IMR-90 (cell line): ENCODE results near the gene ETV7. TPM values are rescaled to one million over a fixed set of nuclear protein-coding genes. Genes with fewer than 3 reads are reported as not detected.

Experiments used
- ATAC-seq: fragments of 200-7000 bp; cut with Tn5 transposase; 2 replicates; pipeline ENCODE4 v1.9.1; 2020; ENCODE audit warnings: low read depth, mild to moderate bottlenecking, moderate library complexity
- BruUV-seq: library from RNA; stranded (reverse); fragments of 400-500 nt; replicated peaks from 2 replicates; lab custom pipeline; 2021; lab: Mats Ljungman, UMichigan
- CTCF ChIA-PET: fragments of 300-600 bp; formaldehyde crosslinking; extraction: SDS; loops from one replicate; lab custom pipeline; 2021; ENCODE audit warnings: antibody characterized with exemption; lab: Yijun Ruan, JAX
- POLR2A ChIA-PET: fragments of 300-600 bp; sonication (Branson Sonifier 250); formaldehyde crosslinking; loops from one replicate; lab custom pipeline; 2022; ENCODE audit warnings: antibody characterized with exemption; ENCODE audit not compliant: unreplicated experiment; lab: Charles Lee
- DNase-seq: peaks from one replicate; pipeline ENCODE4 v3.0.0; 2013
- H2AFZ ChIP-seq: replicated peaks from 2 replicates; pipeline ENCODE3; 2013; ENCODE audit warnings: low read length, mild to moderate bottlenecking; ENCODE audit not compliant: poor library complexity
- H2AK5ac ChIP-seq: 2 replicates; pipeline ENCODE4 v1.6.1; 2013; ENCODE audit warnings: low read depth, low read length, inconsistent platforms
- H2AK9ac ChIP-seq: replicated peaks from 2 replicates; pipeline ENCODE3; 2013; ENCODE audit warnings: mild to moderate bottlenecking, low read depth, low read length, moderate library complexity; ENCODE audit not compliant: poor library complexity
- H2BK120ac ChIP-seq: 2 replicates; pipeline ENCODE4 v1.6.1; 2013; ENCODE audit warnings: low read depth, low read length, inconsistent platforms
- H2BK15ac ChIP-seq: 3 replicates; pipeline ENCODE4 v1.6.1; 2013; ENCODE audit warnings: low read depth, low read length, inconsistent platforms
- H2BK20ac ChIP-seq: 2 replicates; pipeline ENCODE4 v1.6.1; 2013; ENCODE audit warnings: low read depth, mild to moderate bottlenecking, inconsistent platforms, low read length, moderate library complexity
- H2BK5ac ChIP-seq: 2 replicates; pipeline ENCODE4 v1.6.1; 2013; ENCODE audit warnings: mild to moderate bottlenecking, low read depth, low read length, inconsistent platforms; ENCODE audit not compliant: poor library complexity, severe bottlenecking
- H3K14ac ChIP-seq: replicated peaks from 2 replicates; pipeline ENCODE4 v1.6.1; 2013; ENCODE audit warnings: low read depth, low read length, inconsistent platforms
- H3K18ac ChIP-seq: 2 replicates; pipeline ENCODE4 v1.6.1; 2013; ENCODE audit warnings: low read depth, low read length, control low read depth
- H3K23ac ChIP-seq: 2 replicates; pipeline ENCODE4 v1.6.1; 2013; ENCODE audit warnings: low read depth, low read length, inconsistent platforms
- H3K27ac ChIP-seq: 2 replicates; pipeline ENCODE4 v1.5.1; 2013; ENCODE audit warnings: mild to moderate bottlenecking, control low read depth, low read length; ENCODE audit not compliant: insufficient read depth
- H3K27me3 ChIP-seq: 2 replicates; pipeline ENCODE4 v1.6.1; 2013; ENCODE audit warnings: low read length; ENCODE audit not compliant: control insufficient read depth, insufficient read depth
- H3K36me3 ChIP-seq: 2 replicates; pipeline ENCODE4 v1.6.1; 2013; ENCODE audit warnings: low read length, mixed read lengths; ENCODE audit not compliant: control insufficient read depth, insufficient read depth
- H3K4ac ChIP-seq: 2 replicates; pipeline ENCODE4 v1.6.1; 2013; ENCODE audit warnings: low read depth, low read length, inconsistent platforms
- H3K4me1 ChIP-seq: 2 replicates; pipeline ENCODE4 v1.6.1; 2013; ENCODE audit warnings: low read length, mixed read lengths; ENCODE audit not compliant: control insufficient read depth, insufficient read depth
- H3K4me2 ChIP-seq: 2 replicates; pipeline ENCODE4 v1.6.1; 2013; ENCODE audit warnings: low read depth, mild to moderate bottlenecking, control low read depth, low read length, moderate library complexity
- H3K4me3 ChIP-seq: 2 replicates; pipeline ENCODE4 v1.5.1; 2013; ENCODE audit warnings: low read depth, mild to moderate bottlenecking, control low read depth, low read length, moderate library complexity; ENCODE audit not compliant: insufficient read depth
- H3K56ac ChIP-seq: 2 replicates; pipeline ENCODE4 v1.6.1; 2013; ENCODE audit warnings: low read length, inconsistent platforms; ENCODE audit not compliant: insufficient read depth; ENCODE audit errors: extremely low read depth
- H3K79me1 ChIP-seq, 2 experiments: 2 replicates each; pipeline ENCODE4 v1.6.1; 2013; ENCODE audit warnings: low read length in 2 of 2, inconsistent platforms in 1 of 2, low read depth in 1 of 2
- H3K9ac ChIP-seq: 2 replicates; pipeline ENCODE4 v1.6.1; 2013; ENCODE audit warnings: low read depth, low read length, control low read depth
- H3K9me1 ChIP-seq: 2 replicates; pipeline ENCODE4 v1.6.1; 2013; ENCODE audit warnings: low read length, inconsistent platforms; ENCODE audit not compliant: insufficient read depth
- H3K9me3 ChIP-seq: 2 replicates; pipeline ENCODE4 v1.6.1; 2013; ENCODE audit warnings: low read length; ENCODE audit not compliant: control insufficient read depth, insufficient read depth
- H4K20me1 ChIP-seq: 2 replicates; pipeline ENCODE4 v1.6.1; 2013; ENCODE audit warnings: low read length, inconsistent platforms; ENCODE audit not compliant: insufficient read depth
- H4K5ac ChIP-seq: 2 replicates; pipeline ENCODE4 v1.6.1; 2013; ENCODE audit warnings: mild to moderate bottlenecking, low read depth, low read length, control low read depth
- H4K8ac ChIP-seq, 2 experiments: 2 replicates each; pipeline ENCODE4 v1.6.1; 2013; ENCODE audit warnings: low read depth in 2 of 2, low read length in 2 of 2, control low read depth in 1 of 2, inconsistent platforms in 1 of 2
- H4K91ac ChIP-seq: 2 replicates; pipeline ENCODE4 v1.6.1; 2013; ENCODE audit warnings: low read depth, low read length, inconsistent platforms; ENCODE audit not compliant: insufficient read depth
- BHLHE40 ChIP-seq: fragments of 150-350 bp; IDR thresholded peaks from 2 replicates; pipeline ENCODE4 v1.6.1; 2016; ENCODE audit warnings: mild to moderate bottlenecking, low read depth, low read length
- CEBPB ChIP-seq: IDR thresholded peaks from 2 replicates; pipeline ENCODE4 v1.6.1; 2012; ENCODE audit warnings: low read depth, low read length, improper control_type of control experiment
- CHD1 ChIP-seq: IDR thresholded peaks from 2 replicates; pipeline ENCODE4 v1.6.1; 2012; ENCODE audit warnings: low read depth, low read length, improper control_type of control experiment
- CTCF ChIP-seq: conservative IDR thresholded peaks from 2 replicates; pipeline ENCODE4 v1.5.1; 2012; ENCODE audit warnings: mild to moderate bottlenecking, low read depth, low read length, improper control_type of control experiment
- ELK1 ChIP-seq: fragments of 150-350 bp; IDR thresholded peaks from 2 replicates; pipeline ENCODE4 v1.6.1; 2016; ENCODE audit warnings: low read depth, mild to moderate bottlenecking, low read length, moderate library complexity, borderline replicate concordance
- FOS ChIP-seq: fragments of 150-350 bp; IDR thresholded peaks from 2 replicates; pipeline ENCODE4 v1.6.1; 2016; ENCODE audit warnings: low read depth, low read length
- MAFK ChIP-seq: IDR thresholded peaks from 2 replicates; pipeline ENCODE4 v1.6.1; 2012; ENCODE audit warnings: low read depth, low read length, improper control_type of control experiment
- MAZ ChIP-seq: IDR thresholded peaks from 2 replicates; pipeline ENCODE4 v1.6.1; 2012; ENCODE audit warnings: low read depth, mild to moderate bottlenecking, low read length, improper control_type of control experiment, moderate library complexity, borderline replicate concordance
- MXI1 ChIP-seq: IDR thresholded peaks from 2 replicates; pipeline ENCODE4 v1.6.1; 2012; ENCODE audit warnings: low read depth, mild to moderate bottlenecking, low read length, moderate library complexity, borderline replicate concordance
- NFE2L2 ChIP-seq: fragments of 150-350 bp; IDR thresholded peaks from 2 replicates; pipeline ENCODE4 v1.6.1; 2016; ENCODE audit warnings: low read depth, mild to moderate bottlenecking, low read length
- RAD21 ChIP-seq: IDR thresholded peaks from 2 replicates; pipeline ENCODE4 v1.6.1; 2012; ENCODE audit warnings: low read length, improper control_type of control experiment
- RCOR1 ChIP-seq: IDR thresholded peaks from 2 replicates; pipeline ENCODE4 v1.6.1; 2012; ENCODE audit warnings: mild to moderate bottlenecking, low read length, improper control_type of control experiment; ENCODE audit not compliant: insufficient replicate concordance
- SMC3 ChIP-seq: fragments of 150-350 bp; IDR thresholded peaks from 2 replicates; pipeline ENCODE4 v1.6.1; 2016; ENCODE audit warnings: low read depth, mild to moderate bottlenecking, antibody characterized with exemption, low read length, moderate library complexity
- USF2 ChIP-seq: fragments of 150-350 bp; IDR thresholded peaks from 2 replicates; pipeline ENCODE4 v1.6.1; 2017; ENCODE audit warnings: mild to moderate bottlenecking, antibody characterized with exemption, low read length, low read depth
- WGBS, 2 experiments: methylation state at CpG; one replicate each; pipeline versions ENCODE4 v1.1.5 to v1.1.7; 2013; ENCODE audit warnings: missing lambda C conversion rate in 2 of 2; ENCODE audit not compliant: insufficient read length in 1 of 2; ENCODE audit errors: extremely low coverage in 2 of 2; 5-methylcytosine and 5-hydroxymethylcytosine counted together
- dilution Hi-C: fragments of 300-500 bp; cut with HindIII; formaldehyde crosslinking; loops from one replicate; pipeline ENCODE4 v1.14.3; 2018; ENCODE audit warnings: low sequenced_read_pairs; ENCODE audit not compliant: unreplicated experiment
- in situ Hi-C: fragments of 300-500 bp; cut with MboI; formaldehyde crosslinking; loops from 3 replicates; pipeline ENCODE4 v1.14.3; 2019; ENCODE audit warnings: low sequenced_read_pairs, inconsistent platforms, mixed read lengths
- intact Hi-C: fragments of 100-400 bp; cut with micrococcal nuclease; formaldehyde crosslinking; loops from 2 replicates; pipeline ENCODE4 v1.10.0; 2022
- polyA plus RNA-seq, 3 experiments: library from polyadenylated mRNA; depleted of rRNA; stranded (reverse); fragments of >200 nt; gene quantifications; 2 replicates each; pipeline ENCODE4 v1.2.3, GENCODE V29; 2012; ENCODE audit warnings: low replicate concordance in 1 of 3
- total RNA-seq: library from RNA; depleted of rRNA; stranded (reverse); fragments of >200 nt; gene quantifications from 2 replicates; pipeline ENCODE4 v1.2.3, GENCODE V29; 2012

ETV7 gene
- total and polyA plus RNA-seq, 2 of the 4 experiments (the other 2 are of a cell fraction): 0.17 to 0.18 TPM

DNA sequence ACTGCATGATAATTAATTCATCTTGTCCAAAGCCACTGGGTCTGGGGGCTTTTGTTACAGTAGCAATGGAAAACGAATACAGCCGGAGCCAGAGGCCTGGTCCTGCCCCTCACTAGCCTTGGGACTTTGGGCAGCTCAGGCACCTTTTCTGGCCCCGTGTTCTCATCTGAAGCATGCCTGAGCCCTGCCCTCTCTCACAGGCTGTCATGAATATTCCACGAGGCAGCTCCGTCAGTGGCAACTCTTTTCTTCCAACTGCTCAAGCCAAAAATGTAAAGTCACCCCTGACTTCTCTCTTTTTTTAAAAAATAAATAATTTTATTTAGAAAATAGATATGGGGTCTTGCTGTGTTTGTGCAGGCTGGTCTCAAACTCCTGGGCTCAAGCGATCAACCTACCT, 56.1 kb downstream of the ETV7 start:
- no CpG with 5 or more reads among the region's 6 CpGs for WGBS, 2 experiments
- H3K4me1 ChIP-seq: no peaks in the 10 kb centered on the region
- DNase-seq (no peak), ATAC-seq (no peak)
- no peak overlapping the region for H4K5ac ChIP-seq
- H3K9me3 ChIP-seq: no peaks in the 10 kb centered on the region; the same call in 1 of the 2 replicates
- H4K8ac ChIP-seq: no peak overlapping the region
- H2BK20ac ChIP-seq: no peak overlapping the region
- H3K14ac ChIP-seq: no peak overlapping the region
- no peak overlapping the region for H4K91ac ChIP-seq
- no peak overlapping the region for H3K27ac ChIP-seq
- H2AK5ac ChIP-seq: no peak overlapping the region
- H3K36me3 ChIP-seq: no peaks in the 10 kb centered on the region
- no peaks in the 10 kb centered on the region for H4K20me1 ChIP-seq
- H3K23ac ChIP-seq: no peak overlapping the region
- H3K4ac ChIP-seq: no peak overlapping the region
- H2BK120ac ChIP-seq: no peak overlapping the region
- no peak overlapping the region for H3K4me3 ChIP-seq
- dilution Hi-C loops: no loop called here
- in situ Hi-C loops: no loop called here
- H2BK15ac ChIP-seq: no peak overlapping the region
- H3K27me3 ChIP-seq: peaks cover 85% of the 10 kb centered on the region
- H3K4me2 ChIP-seq: no peak overlapping the region
- no peak overlapping the region for H3K9ac ChIP-seq
- no peak overlapping the region for H3K56ac ChIP-seq
- H2BK5ac ChIP-seq: no peak overlapping the region
- intact Hi-C loops: no loop called here
- BruUV-seq: no TSS peak
- TF ChIP-seq ELK1 (no peak), FOS (no peak), CEBPB (no peak), RAD21 (no peak), CTCF (no peak), RCOR1 (no peak), MAFK (no peak), NFE2L2 (no peak), USF2 (no peak), BHLHE40 (no peak), SMC3 (no peak), MAZ (no peak), MXI1 (no peak), CHD1 (no peak)
- H3K18ac ChIP-seq: no peak overlapping the region
- CTCF ChIA-PET: no interaction called here
- H2AK9ac ChIP-seq: no peak overlapping the region
- H3K79me1 ChIP-seq: no peaks in the 10 kb centered on the region
- H3K9me1 ChIP-seq: 0 out of 2 replicates have a peak, but pooled peaks cover 6% of the 10 kb centered on the region
- POLR2A ChIA-PET: no interaction called here
- no peak overlapping the region for H2AFZ ChIP-seq
